GM10266 (cell line): ENCODE measurements around the gene TRIB2.
A peak's percentile ranks its signal among the peaks of the same experiment; 100 is the strongest.

Source experiments
- DNase-seq: peaks from one replicate; pipeline ENCODE4 v3.0.0; 2012; ENCODE audit errors: extremely low spot score
- TF ChIP-seq, protein P1 (sequence below): IDR thresholded peaks from 2 replicates; pipeline ENCODE4 v1.5.1; 2012; ENCODE audit warnings: mild to moderate bottlenecking, low read depth; ENCODE audit not compliant: control insufficient read depth, insufficient read depth; ENCODE audit errors: missing control alignments

The TRIB2 gene

DNA sequence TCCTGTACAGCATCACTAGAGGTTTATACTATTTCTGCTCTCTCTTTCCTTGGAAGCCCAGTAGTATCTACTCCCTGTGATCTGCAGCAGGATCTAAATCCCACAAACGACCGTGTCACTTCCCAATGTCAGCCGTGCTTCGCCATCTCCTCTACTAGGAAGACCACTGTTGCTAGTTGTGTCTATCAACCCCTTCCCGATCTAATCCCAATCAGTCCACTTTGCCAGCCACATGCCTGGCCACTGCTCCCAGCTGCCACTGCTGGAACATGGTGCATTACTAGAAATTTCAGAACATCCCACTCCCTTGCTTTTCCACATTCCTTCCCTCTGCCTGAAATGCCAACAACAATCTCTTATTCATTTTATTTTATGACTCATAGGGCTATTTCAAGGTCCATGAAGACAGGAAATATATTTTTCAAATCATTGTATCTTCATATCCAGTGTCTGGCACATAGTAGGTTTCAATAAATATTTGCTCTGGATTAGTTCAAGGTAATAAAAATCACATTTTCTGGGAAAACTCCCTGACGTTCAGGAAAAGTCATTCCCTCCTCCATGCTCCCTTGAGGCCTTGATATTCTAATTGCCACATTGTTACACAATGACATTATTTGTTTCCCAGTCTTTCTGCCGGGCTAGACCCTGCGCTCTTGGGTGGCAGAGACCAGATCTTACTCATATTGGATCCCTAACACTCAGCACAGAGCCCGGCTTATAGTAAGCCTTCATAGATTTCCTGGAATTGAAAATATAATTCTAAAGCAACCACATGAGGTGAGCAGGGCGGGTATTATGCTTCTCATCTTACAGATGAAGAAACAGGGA is 2.1 kb upstream of the TRIB2 start:
- TF ChIP-seq, protein P1, sequence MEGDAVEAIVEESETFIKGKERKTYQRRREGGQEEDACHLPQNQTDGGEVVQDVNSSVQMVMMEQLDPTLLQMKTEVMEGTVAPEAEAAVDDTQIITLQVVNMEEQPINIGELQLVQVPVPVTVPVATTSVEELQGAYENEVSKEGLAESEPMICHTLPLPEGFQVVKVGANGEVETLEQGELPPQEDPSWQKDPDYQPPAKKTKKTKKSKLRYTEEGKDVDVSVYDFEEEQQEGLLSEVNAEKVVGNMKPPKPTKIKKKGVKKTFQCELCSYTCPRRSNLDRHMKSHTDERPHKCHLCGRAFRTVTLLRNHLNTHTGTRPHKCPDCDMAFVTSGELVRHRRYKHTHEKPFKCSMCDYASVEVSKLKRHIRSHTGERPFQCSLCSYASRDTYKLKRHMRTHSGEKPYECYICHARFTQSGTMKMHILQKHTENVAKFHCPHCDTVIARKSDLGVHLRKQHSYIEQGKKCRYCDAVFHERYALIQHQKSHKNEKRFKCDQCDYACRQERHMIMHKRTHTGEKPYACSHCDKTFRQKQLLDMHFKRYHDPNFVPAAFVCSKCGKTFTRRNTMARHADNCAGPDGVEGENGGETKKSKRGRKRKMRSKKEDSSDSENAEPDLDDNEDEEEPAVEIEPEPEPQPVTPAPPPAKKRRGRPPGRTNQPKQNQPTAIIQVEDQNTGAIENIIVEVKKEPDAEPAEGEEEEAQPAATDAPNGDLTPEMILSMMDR: no peak
- no peak for DNase-seq

DNA sequence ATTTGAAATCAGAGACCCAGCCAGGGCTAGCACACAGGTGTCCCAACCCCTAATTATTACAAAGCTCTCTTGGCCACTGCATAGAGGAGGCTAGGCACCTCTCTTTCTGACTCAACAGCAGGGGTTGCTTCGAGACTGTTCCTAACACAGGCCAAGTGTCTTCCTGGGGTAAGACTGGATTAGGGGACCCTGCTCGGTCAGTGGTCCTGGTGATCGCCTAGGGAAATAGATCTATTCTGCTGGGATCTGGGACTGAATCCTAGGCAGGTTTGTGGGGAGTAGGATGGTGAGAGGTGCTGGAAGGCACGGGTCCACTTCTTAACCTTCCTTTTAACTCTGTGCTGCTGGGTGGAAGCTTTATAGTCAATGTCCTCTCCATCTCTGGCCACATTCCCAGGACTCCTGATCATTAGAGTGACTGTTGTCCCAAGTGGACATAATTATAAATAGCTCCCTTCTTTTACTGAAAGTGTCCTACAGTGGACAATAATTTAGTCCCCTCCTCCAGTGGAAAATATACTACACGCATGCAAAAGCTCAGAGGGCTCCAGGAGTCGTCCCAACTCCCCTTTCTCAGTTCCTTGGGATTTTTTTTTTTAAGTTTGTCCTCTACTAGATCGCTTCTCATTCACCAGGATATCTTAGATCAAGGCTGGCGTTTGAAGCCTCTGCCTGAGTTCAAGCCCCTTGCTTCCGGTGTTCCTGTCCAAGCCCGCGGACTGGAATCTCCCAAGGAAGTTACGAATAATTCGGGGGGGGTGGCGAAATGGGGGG is 1.3 kb upstream of the TRIB2 start:
- TF ChIP-seq, protein P1: no peak

GRCh38 chr2:12716032-12716281 is 779 bp upstream of the TRIB2 start:
- peak; percentile 66 for DNase-seq
- TF ChIP-seq, protein P1: peak; percentile 43

More for the DNA sequence above, 1.3 kb upstream of the TRIB2 start:
- DNase-seq: no peak

GRCh38 chr2:12717191-12718014 is 667 bp downstream of the TRIB2 start:
- peak; percentile 58 for DNase-seq
- TF ChIP-seq, protein P1: peak; percentile 6

- DNase-seq: peak; percentile 35
- TF ChIP-seq, protein P1: no peak
These were observed 1.4 kb downstream of the TRIB2 start for GRCh38 chr2:12718015-12718671.

DNA sequence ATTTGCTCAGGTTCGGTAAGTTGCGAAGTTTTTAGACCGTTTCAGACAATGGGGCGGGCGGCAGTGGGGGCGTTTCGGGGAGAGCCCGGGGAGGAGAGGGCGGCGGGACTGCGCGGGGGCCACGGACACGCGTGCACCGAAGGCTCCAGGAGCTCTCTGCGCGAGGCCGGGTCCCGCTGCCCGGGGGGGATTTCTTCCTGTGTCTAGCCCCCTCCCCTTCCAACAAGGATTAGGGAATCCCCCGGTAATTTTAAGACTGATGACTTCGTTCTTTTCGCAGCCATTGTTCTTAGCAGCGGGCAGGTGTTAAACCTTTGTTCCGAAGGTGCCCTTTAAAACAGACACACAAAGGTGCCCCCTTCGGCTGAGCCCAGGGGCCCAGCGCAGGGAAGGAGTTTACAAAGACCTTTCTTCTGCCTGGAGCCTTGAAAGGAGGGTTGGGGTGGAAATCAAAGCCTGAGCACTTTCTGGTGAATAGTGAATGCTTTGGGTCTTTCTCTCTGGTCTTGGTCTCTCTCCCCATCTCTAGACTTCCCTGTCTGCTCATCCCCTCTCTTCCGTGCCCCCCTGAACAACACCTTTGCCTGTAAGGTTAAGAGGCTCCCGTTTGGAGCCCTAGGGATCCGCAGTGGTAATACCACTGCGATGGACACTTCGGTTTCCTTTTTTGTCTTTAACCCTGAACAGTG is 2.1 kb downstream of the TRIB2 start:
- TF ChIP-seq, protein P1: no peak
- DNase-seq: no peak
